Keratinocyte (primary cell): ENCODE results near the gene LONP2. TPM values are rescaled to one million over a fixed set of nuclear protein-coding genes. Genes with fewer than 3 reads are reported as not detected.

Experiments used
- DNase-seq: peaks from one replicate; pipeline ENCODE4 v3.0.0-alpha.2; 2011; ENCODE audit warnings: low read depth, missing footprints, low spot score
- FAIRE-seq: peaks from 2 replicates; lab custom pipeline; 2011; peaks lifted over from hg19 to GRCh38; lab: Jason Lieb, UNC
- H2AFZ ChIP-seq: 2 replicates; pipeline ENCODE4 v1.6.0; 2012; ENCODE audit warnings: low read length, control low read depth, inconsistent platforms; ENCODE audit not compliant: control insufficient read depth
- H3K27ac ChIP-seq: 2 replicates; pipeline ENCODE4 v1.5.1; 2011; ENCODE audit warnings: low read length; ENCODE audit not compliant: control insufficient read depth, insufficient read depth
- H3K27me3 ChIP-seq: 3 replicates; pipeline ENCODE4 v1.6.0; 2011; ENCODE audit warnings: low read length; ENCODE audit not compliant: control insufficient read depth, insufficient read depth; ENCODE audit errors: extremely low read depth
- H3K36me3 ChIP-seq, 2 experiments: 2 replicates in 1 of 2; 3 replicates in 1 of 2; pipeline ENCODE4 v1.5.1; 2011; ENCODE audit warnings: low read length in 2 of 2, mild to moderate bottlenecking in 1 of 2; ENCODE audit not compliant: control insufficient read depth in 2 of 2, insufficient read depth in 2 of 2; ENCODE audit errors: extremely low read depth in 1 of 2
- H3K4me1 ChIP-seq: 3 replicates; pipeline ENCODE4 v1.5.1; 2011; ENCODE audit warnings: low read length; ENCODE audit not compliant: control insufficient read depth, insufficient read depth; ENCODE audit errors: extremely low read depth
- H3K4me2 ChIP-seq: 3 replicates; pipeline ENCODE4 v1.6.0; 2011; ENCODE audit warnings: low read depth, low read length; ENCODE audit not compliant: control insufficient read depth, insufficient read depth; ENCODE audit errors: extremely low read depth
- H3K4me3 ChIP-seq, 3 experiments: fragments of 200-600 bp in 1 of 3; sonication (generic) in 1 of 3; 2 replicates in 2 of 3; 3 replicates in 1 of 3; pipeline ENCODE4 v1.5.1; 2011 to 2016; ENCODE audit warnings: low read length in 3 of 3, mild to moderate bottlenecking in 3 of 3, control low read depth in 2 of 3, inconsistent platforms in 1 of 3, low read depth in 1 of 3, mixed read lengths in 1 of 3, mixed run types in 1 of 3, moderate library complexity in 1 of 3; ENCODE audit not compliant: control insufficient read depth in 2 of 3, insufficient read depth in 2 of 3; ENCODE audit errors: extremely low read depth in 1 of 3
- H3K79me2 ChIP-seq: 2 replicates; pipeline ENCODE4 v1.6.0; 2012; ENCODE audit warnings: low read length; ENCODE audit not compliant: control insufficient read depth, insufficient read depth
- H3K9ac ChIP-seq: 3 replicates; pipeline ENCODE4 v1.6.0; 2011; ENCODE audit warnings: low read length; ENCODE audit not compliant: control insufficient read depth, insufficient read depth; ENCODE audit errors: extremely low read depth
- H3K9me1 ChIP-seq: 3 replicates; pipeline ENCODE4 v1.6.0; 2011; ENCODE audit warnings: low read length; ENCODE audit not compliant: control insufficient read depth, insufficient read depth; ENCODE audit errors: extremely low read depth
- H3K9me3 ChIP-seq: 2 replicates; pipeline ENCODE4 v1.5.1; 2012; ENCODE audit warnings: low read depth, low read length; ENCODE audit not compliant: control insufficient read depth
- H4K20me1 ChIP-seq: 3 replicates; pipeline ENCODE4 v1.6.0; 2011; ENCODE audit warnings: low read length; ENCODE audit not compliant: control insufficient read depth, insufficient read depth; ENCODE audit errors: extremely low read depth
- EZH2 ChIP-seq: IDR thresholded peaks from one replicate; pipeline ENCODE4 v1.6.1; 2012; ENCODE audit warnings: inconsistent platforms, mild to moderate bottlenecking, low read length, moderate library complexity
- dilution Hi-C: fragments of 300-500 bp; cut with MboI; formaldehyde crosslinking; loops from one replicate; pipeline ENCODE4 v1.7.0; 2020; ENCODE audit warnings: low sequenced_read_pairs; ENCODE audit not compliant: extremely low pct_ligation_motif_present
- polyA plus RNA-seq, 5 experiments: library from polyadenylated mRNA; depleted of rRNA in 3 of 5; stranded (reverse) in 3 of 5; stranded (forward) in 1 of 5; unstranded in 1 of 5; fragments of >200 nt; gene quantifications; 1 replicate in 1 of 5; 2 replicates in 3 of 5; 3 replicates in 1 of 5; pipeline versions ENCODE4 v1.2.1 to v1.2.3, GENCODE V29; 2011 to 2012; ENCODE audit warnings: missing spikeins in 2 of 5, low read depth in 1 of 5, low replicate concordance in 1 of 5
- TF ChIP-seq, protein P1 (sequence below), 3 experiments: IDR thresholded peaks in 1 of 3; conservative IDR thresholded peaks in 1 of 3; optimal IDR thresholded peaks in 1 of 3; 2 replicates in 2 of 3; 3 replicates in 1 of 3; pipeline versions ENCODE3 to v1.5.1; 2011; ENCODE audit warnings: low read length in 3 of 3, mild to moderate bottlenecking in 3 of 3, moderate library complexity in 2 of 3, control low read depth in 1 of 3, inconsistent platforms in 1 of 3; ENCODE audit not compliant: insufficient read depth in 2 of 3; ENCODE audit errors: extremely low read depth in 1 of 3

Gene LONP2
- polyA plus RNA-seq, 1 donor (not counting 4 experiments of a cell fraction or from before 2014, with no cell fraction given): 49.4 TPM

GRCh38 chr16:48342591-48342990 lies 98.5 kb downstream of the LONP2 start:
- H3K36me3 ChIP-seq: peaks cover 5 to 7% of the 10 kb centered on the region in 2 experiments
- no peak for FAIRE-seq
- dilution Hi-C loops: no loop called here

GRCh38 chr16:48347191-48347865 lies 103.2 kb downstream of the LONP2 start:
- H3K4me2 ChIP-seq: no peak overlapping the region
- H3K4me3 ChIP-seq: no peak overlapping the region
- dilution Hi-C loops: no loop called here
- TF ChIP-seq, protein P1, sequence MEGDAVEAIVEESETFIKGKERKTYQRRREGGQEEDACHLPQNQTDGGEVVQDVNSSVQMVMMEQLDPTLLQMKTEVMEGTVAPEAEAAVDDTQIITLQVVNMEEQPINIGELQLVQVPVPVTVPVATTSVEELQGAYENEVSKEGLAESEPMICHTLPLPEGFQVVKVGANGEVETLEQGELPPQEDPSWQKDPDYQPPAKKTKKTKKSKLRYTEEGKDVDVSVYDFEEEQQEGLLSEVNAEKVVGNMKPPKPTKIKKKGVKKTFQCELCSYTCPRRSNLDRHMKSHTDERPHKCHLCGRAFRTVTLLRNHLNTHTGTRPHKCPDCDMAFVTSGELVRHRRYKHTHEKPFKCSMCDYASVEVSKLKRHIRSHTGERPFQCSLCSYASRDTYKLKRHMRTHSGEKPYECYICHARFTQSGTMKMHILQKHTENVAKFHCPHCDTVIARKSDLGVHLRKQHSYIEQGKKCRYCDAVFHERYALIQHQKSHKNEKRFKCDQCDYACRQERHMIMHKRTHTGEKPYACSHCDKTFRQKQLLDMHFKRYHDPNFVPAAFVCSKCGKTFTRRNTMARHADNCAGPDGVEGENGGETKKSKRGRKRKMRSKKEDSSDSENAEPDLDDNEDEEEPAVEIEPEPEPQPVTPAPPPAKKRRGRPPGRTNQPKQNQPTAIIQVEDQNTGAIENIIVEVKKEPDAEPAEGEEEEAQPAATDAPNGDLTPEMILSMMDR (optimal IDR thresholded peaks at IDR 0.05 in 1 of 3, IDR thresholded peaks at IDR 0.05 in 1 of 3, conservative IDR thresholded peaks at IDR 0.05 in 1 of 3; ENCODE audit: extremely low read depth in 1 of 3, insufficient read depth in 2 of 3, low read length in 3 of 3): no peak
- TF ChIP-seq EZH2: no peak
- no peaks in the 10 kb centered on the region for H4K20me1 ChIP-seq
- H3K79me2 ChIP-seq: no peaks in the 10 kb centered on the region
- H3K9ac ChIP-seq: no peak overlapping the region
- no peak for FAIRE-seq
- no peak for DNase-seq
- H3K27me3 ChIP-seq: no peaks in the 10 kb centered on the region
- no peaks in the 10 kb centered on the region for H3K4me1 ChIP-seq
- peaks cover 13 to 16% of the 10 kb centered on the region in 2 experiments for H3K36me3 ChIP-seq
- no peaks in the 10 kb centered on the region for H3K9me1 ChIP-seq
- no peaks in the 10 kb centered on the region for H3K9me3 ChIP-seq
- H2AFZ ChIP-seq: no peak overlapping the region
- H3K27ac ChIP-seq: no peak overlapping the region

More at GRCh38 chr16:48342591-48342990, 98.5 kb downstream of the LONP2 start:
- H3K79me2 ChIP-seq: no peaks in the 10 kb centered on the region
- no peak for TF ChIP-seq EZH2
- TF ChIP-seq, protein P1 (optimal IDR thresholded peaks at IDR 0.05 in 1 of 3, IDR thresholded peaks at IDR 0.05 in 1 of 3, conservative IDR thresholded peaks at IDR 0.05 in 1 of 3; ENCODE audit: extremely low read depth in 1 of 3, insufficient read depth in 2 of 3, low read length in 3 of 3): no peak
- H4K20me1 ChIP-seq: no peaks in the 10 kb centered on the region
- no peaks in the 10 kb centered on the region for H3K9me3 ChIP-seq
- no peak overlapping the region for H3K27ac ChIP-seq
- H3K9ac ChIP-seq: no peak overlapping the region
- no peak overlapping the region for H2AFZ ChIP-seq
- no peaks in the 10 kb centered on the region for H3K4me1 ChIP-seq
- H3K27me3 ChIP-seq: no peaks in the 10 kb centered on the region
- H3K4me3 ChIP-seq: no peak overlapping the region
- no peaks in the 10 kb centered on the region for H3K9me1 ChIP-seq
- no peak overlapping the region for H3K4me2 ChIP-seq
- no peak for DNase-seq
